WI38 (cell line): ENCODE data around the gene PTPN21.

Experiments used
- H3K4me3 ChIP-seq: 2 replicates; pipeline ENCODE4 v1.5.1; 2011; ENCODE audit warnings: low read depth, mild to moderate bottlenecking, control low read depth, low read length
- TF ChIP-seq, protein P1 (sequence below): IDR thresholded peaks from 2 replicates; pipeline ENCODE4 v1.5.1; 2012; ENCODE audit warnings: low read depth, mild to moderate bottlenecking, control low read depth, low read length

Gene PTPN21

DNA sequence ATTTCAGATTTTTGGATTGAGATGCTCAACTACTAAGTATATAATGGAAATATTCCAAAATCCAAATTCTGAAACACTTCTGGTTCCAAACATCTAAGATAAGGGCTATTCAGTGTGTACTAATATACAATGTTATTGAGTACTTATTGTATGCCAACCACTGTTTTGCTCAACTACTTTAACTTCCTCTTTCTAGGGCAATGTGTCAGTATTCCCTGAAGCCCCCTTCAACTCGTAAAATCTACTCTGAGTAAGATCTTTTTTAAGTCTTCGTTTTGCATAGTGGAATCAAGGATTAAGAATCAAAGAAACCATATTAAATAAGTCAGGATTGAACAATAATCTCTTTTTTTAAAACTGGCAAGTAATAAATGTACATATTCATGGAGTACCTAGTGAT lies 123.8 kb downstream of the PTPN21 start:
- TF ChIP-seq, protein P1, sequence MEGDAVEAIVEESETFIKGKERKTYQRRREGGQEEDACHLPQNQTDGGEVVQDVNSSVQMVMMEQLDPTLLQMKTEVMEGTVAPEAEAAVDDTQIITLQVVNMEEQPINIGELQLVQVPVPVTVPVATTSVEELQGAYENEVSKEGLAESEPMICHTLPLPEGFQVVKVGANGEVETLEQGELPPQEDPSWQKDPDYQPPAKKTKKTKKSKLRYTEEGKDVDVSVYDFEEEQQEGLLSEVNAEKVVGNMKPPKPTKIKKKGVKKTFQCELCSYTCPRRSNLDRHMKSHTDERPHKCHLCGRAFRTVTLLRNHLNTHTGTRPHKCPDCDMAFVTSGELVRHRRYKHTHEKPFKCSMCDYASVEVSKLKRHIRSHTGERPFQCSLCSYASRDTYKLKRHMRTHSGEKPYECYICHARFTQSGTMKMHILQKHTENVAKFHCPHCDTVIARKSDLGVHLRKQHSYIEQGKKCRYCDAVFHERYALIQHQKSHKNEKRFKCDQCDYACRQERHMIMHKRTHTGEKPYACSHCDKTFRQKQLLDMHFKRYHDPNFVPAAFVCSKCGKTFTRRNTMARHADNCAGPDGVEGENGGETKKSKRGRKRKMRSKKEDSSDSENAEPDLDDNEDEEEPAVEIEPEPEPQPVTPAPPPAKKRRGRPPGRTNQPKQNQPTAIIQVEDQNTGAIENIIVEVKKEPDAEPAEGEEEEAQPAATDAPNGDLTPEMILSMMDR = no peak
- H3K4me3 ChIP-seq = no peak overlapping the region

DNA sequence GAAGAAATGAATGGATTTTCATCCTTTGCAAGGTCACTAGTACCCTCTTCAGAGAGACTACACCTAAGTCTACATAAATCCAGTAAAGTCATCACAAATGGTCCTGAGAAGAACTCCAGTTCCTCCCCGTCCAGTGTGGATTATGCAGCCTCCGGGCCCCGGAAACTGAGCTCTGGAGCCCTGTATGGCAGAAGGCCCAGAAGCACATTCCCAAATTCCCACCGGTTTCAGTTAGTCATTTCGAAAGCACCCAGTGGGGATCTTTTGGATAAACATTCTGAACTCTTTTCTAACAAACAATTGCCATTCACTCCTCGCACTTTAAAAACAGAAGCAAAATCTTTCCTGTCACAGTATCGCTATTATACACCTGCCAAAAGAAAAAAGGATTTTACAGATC lies 128.5 kb downstream of the PTPN21 start:
- TF ChIP-seq, protein P1 = no peak
- H3K4me3 ChIP-seq = no peak overlapping the region

DNA sequence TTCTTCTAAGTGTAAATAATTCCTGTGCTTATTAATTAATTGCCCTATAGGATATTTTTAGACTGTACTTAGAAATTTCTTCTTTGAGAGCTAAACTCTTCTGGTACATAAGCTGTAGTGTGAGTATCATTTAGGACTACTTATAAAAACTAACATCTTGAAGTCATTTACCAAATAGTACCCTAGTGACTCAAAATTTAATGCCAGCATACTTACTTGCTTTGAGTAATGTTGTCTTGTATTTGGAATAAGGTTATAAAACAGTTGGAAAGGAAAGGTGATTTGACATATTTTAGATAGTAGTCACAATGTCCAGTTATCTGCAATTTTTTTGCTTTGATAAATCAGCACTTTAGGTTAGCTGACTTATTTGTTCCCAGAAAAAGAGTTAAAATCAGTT lies 130.2 kb downstream of the PTPN21 start:
- TF ChIP-seq, protein P1 = no peak

DNA sequence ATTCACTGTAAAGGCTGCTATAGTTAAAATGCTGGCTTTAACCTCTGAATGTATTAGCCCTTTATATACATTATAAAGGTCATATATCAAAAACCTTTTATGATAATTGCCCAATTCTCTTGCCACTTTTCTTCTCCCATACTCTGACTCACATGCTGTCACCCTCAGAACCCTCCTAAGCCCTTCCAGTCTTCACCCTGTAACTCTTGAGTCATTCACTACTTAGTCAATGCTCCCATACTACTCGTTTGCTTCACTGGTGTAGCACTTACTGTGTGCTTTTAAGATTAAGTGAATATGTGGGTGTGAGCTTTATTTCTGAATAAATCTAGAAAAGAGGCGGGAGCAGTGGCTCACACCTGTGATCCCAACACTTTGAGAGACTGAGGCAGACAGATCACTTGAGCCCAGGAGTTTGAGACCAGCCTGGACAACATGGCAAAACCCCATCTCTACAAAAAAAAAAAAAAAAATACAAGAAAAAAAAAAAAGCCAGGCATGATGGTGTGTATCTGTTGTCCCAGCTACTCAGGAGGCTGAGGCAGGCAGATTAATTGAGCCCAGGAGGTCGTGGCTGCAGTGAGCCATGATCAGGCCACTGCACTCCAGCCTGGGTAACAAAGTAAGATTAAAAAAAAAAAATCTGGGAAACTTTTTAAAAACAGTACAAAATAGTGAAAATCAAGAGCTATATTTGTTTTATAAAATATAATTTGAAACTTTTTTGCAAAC lies 131.7 kb downstream of the PTPN21 start:
- no peak overlapping the region for H3K4me3 ChIP-seq
- TF ChIP-seq, protein P1 = no peak

More for the DNA sequence above, 130.2 kb downstream of the PTPN21 start:
- H3K4me3 ChIP-seq = no peak overlapping the region

DNA sequence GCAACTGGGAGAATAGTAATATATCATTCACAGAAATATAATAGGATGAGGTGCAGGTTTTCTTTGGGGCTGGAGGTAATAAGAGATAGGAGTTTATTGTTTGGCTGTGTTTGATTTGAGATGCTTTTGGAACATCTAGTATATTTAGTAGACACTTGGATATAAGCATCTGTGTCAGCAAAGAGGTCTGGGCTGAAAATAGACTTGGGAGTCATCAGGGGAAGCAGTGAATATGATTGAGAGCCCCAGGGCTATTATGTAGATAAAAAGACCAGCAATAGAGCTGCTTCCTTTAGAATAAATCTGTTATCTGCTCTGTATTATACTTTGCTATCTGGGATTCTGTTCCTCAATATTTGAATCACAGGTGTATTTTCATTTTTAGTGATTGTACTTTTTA lies 132.8 kb downstream of the PTPN21 start:
- TF ChIP-seq, protein P1 = no peak
- H3K4me3 ChIP-seq = no peak overlapping the region

DNA sequence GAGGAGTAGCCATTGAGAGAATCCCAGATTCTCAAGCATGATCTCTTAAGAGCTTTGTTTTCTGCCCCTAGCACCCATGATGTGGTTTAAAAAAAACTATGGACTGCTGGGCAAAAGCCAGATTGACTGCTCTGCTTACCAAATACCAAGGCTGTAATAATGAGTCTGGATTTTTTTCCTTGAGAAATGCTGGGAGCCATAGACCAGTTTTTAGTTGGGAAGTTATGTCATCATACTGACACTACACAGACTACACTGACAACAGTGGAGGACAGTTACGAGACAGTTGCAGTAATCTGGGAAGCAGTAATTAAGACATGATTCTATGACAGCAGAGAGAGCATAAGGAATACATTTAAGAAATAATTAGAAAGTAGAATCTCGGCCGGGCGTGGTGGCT lies 133.5 kb downstream of the PTPN21 start:
- no peak overlapping the region for H3K4me3 ChIP-seq
- TF ChIP-seq, protein P1 = no peak

DNA sequence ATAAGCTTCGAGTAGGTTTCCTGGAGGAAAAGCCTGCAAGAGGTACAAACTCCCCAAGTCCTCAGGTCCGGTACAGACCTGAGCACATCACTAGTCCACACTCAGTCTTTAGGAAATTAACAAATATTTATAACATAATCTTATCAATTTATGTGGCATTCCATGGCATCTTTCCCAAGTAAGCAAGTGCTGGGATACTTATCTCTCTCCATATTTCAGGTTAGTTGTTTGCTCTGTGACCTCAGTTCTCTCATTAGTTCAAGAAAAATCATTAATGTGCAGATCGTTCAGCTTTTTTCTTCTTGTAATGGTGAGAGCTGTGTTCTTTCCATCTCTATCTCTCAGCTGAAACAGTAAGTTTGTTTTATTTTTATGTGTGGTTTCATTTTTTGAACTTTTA lies 134.6 kb downstream of the PTPN21 start:
- TF ChIP-seq, protein P1 = no peak
- H3K4me3 ChIP-seq = no peak overlapping the region
